GM12878 (cell line): Measurements from ENCODE around the gene DRD1. TPM values are rescaled to one million over a fixed set of nuclear protein-coding genes. Genes with fewer than 3 reads are reported as not detected.

Experiments
- ATAC-seq: fragments of 200-7000 bp; cut with Tn5 transposase; 3 replicates; pipeline ENCODE4 v1.9.1; 2020; ENCODE audit warnings: mild to moderate bottlenecking, moderate library complexity
- BruUV-seq: library from RNA; stranded (reverse); fragments of 400-500 nt; replicated peaks from 2 replicates; lab custom pipeline; 2021; lab: Mats Ljungman, UMichigan
- CTCF ChIA-PET: fragments of 300-600 bp; sonication (Branson Sonifier 250); formaldehyde crosslinking; extraction: SDS; loops from one replicate; lab custom pipeline; 2021; ENCODE audit warnings: inconsistent platforms; lab: Yijun Ruan, JAX
- POLR2A ChIA-PET: fragments of 350-600 bp; formaldehyde crosslinking; extraction: SDS; loops from one replicate; lab custom pipeline; 2021; ENCODE audit warnings: inconsistent platforms; lab: Charles Lee
- RAD21 ChIA-PET: fragments of 300-600 bp; sonication (Branson Sonifier 250); formaldehyde crosslinking; loops from one replicate; lab custom pipeline; 2023; ENCODE audit warnings: antibody characterized with exemption; ENCODE audit not compliant: unreplicated experiment; lab: Charles Lee
- SMC1A ChIA-PET: fragments of 300-600 bp; sonication (Branson Sonifier 250); formaldehyde crosslinking; loops from one replicate; lab custom pipeline; 2023; ENCODE audit not compliant: unreplicated experiment, uncharacterized antibody; lab: Charles Lee
- DNase-seq: peaks from one replicate; pipeline ENCODE4 v3.0.0-alpha.2; 2011; ENCODE audit warnings: low read depth, low spot score
- FAIRE-seq: peaks from 3 replicates; lab custom pipeline; 2011; peaks lifted over from hg19 to GRCh38; lab: Jason Lieb, UNC
- H2AFZ ChIP-seq: 2 replicates; pipeline ENCODE4 v1.6.0; 2011; ENCODE audit warnings: low read depth, low read length, control low read depth; ENCODE audit not compliant: control insufficient read depth
- H3K27ac ChIP-seq: 2 replicates; pipeline ENCODE4 v1.5.1; 2011; ENCODE audit warnings: control low read depth; ENCODE audit not compliant: control insufficient read depth, insufficient read depth
- H3K27me3 ChIP-seq, 2 experiments: replicated peaks in 1 of 2; 2 replicates each; pipeline versions ENCODE4 v1.6.0 to v1.6.1; 2011; ENCODE audit warnings: low read length in 1 of 2; ENCODE audit not compliant: control insufficient read depth in 2 of 2, insufficient read depth in 2 of 2
- H3K36me3 ChIP-seq, 2 experiments: 2 replicates each; pipeline ENCODE4 v1.5.1; 2011; ENCODE audit warnings: low read length in 1 of 2; ENCODE audit not compliant: control insufficient read depth in 2 of 2, insufficient read depth in 2 of 2
- H3K4me1 ChIP-seq: 2 replicates; pipeline ENCODE4 v1.6.1; 2011; ENCODE audit warnings: mild to moderate bottlenecking, low read length, moderate library complexity, mixed read lengths; ENCODE audit not compliant: control insufficient read depth, insufficient read depth
- H3K4me2 ChIP-seq: 2 replicates; pipeline ENCODE4 v1.6.0; 2011; ENCODE audit warnings: control low read depth; ENCODE audit not compliant: control insufficient read depth, insufficient read depth
- H3K4me3 ChIP-seq: fragments of 200-600 bp; sonication (generic); 2 replicates; pipeline ENCODE4 v1.5.1; 2016
- H3K79me2 ChIP-seq: 2 replicates; pipeline ENCODE4 v1.6.0; 2011; ENCODE audit warnings: low read length; ENCODE audit not compliant: control insufficient read depth, insufficient read depth
- H3K9ac ChIP-seq: 2 replicates; pipeline ENCODE4 v1.8.0; 2011; ENCODE audit warnings: low read length, control low read depth, mixed read lengths; ENCODE audit not compliant: control insufficient read depth, insufficient read depth
- H3K9me3 ChIP-seq: replicated peaks from 3 replicates; pipeline ENCODE4 v1.5.1; 2011; ENCODE audit warnings: mild to moderate bottlenecking, low read length; ENCODE audit not compliant: control insufficient read depth, insufficient read depth
- H4K20me1 ChIP-seq: 2 replicates; pipeline ENCODE4 v1.6.0; 2011; ENCODE audit not compliant: control insufficient read depth, insufficient read depth
- BHLHE40 ChIP-seq, 2 experiments: fragments of 450-650 bp in 1 of 2; IDR thresholded peaks; 2 replicates each; pipeline ENCODE4 v1.6.1; 2011 to 2017; ENCODE audit warnings: low read depth in 2 of 2, borderline replicate concordance in 1 of 2, improper control_type of control experiment in 1 of 2, low read length in 1 of 2, mild to moderate bottlenecking in 1 of 2
- ELK1 ChIP-seq: IDR thresholded peaks from 2 replicates; pipeline ENCODE4 v1.6.1; 2012; ENCODE audit warnings: low read depth, low read length, improper control_type of control experiment
- HDGF ChIP-seq: fragments of 450-650 bp; IDR thresholded peaks from 2 replicates; pipeline ENCODE4 v1.6.1; 2016; ENCODE audit warnings: antibody characterized with exemption
- IRF3 ChIP-seq: fragments of 450-650 bp; IDR thresholded peaks from 2 replicates; pipeline ENCODE4 v1.6.1; 2014; ENCODE audit warnings: mild to moderate bottlenecking
- MYB ChIP-seq: fragments of 150-350 bp; IDR thresholded peaks from 2 replicates; pipeline ENCODE4 v1.6.1; 2014; ENCODE audit warnings: mild to moderate bottlenecking, low read depth, low read length, borderline replicate concordance
- MYC ChIP-seq: IDR thresholded peaks from 2 replicates; pipeline ENCODE4 v1.6.1; 2011; ENCODE audit warnings: mild to moderate bottlenecking, low read length, moderate library complexity, inconsistent platforms; ENCODE audit not compliant: insufficient read depth, insufficient replicate concordance, insufficient read length, severe bottlenecking
- NFYA ChIP-seq: IDR thresholded peaks from 2 replicates; pipeline ENCODE4 v1.6.1; 2011; ENCODE audit warnings: low read depth, mild to moderate bottlenecking, low read length, improper control_type of control experiment, borderline replicate concordance
- NKRF ChIP-seq: fragments of 450-650 bp; conservative IDR thresholded peaks from 2 replicates; pipeline ENCODE4 v1.6.1; 2017; ENCODE audit warnings: mild to moderate bottlenecking, moderate library complexity
- SUPT20H ChIP-seq: IDR thresholded peaks from 2 replicates; pipeline ENCODE4 v1.6.1; 2011; ENCODE audit warnings: low read depth, mild to moderate bottlenecking, low read length, moderate library complexity, borderline replicate concordance; ENCODE audit not compliant: control insufficient read depth
- USF2 ChIP-seq: IDR thresholded peaks from 2 replicates; pipeline ENCODE4 v1.6.1; 2011; ENCODE audit warnings: low read depth, low read length, improper control_type of control experiment, borderline replicate concordance
- ZBED1 ChIP-seq: IDR thresholded peaks from 2 replicates; pipeline ENCODE4 v1.6.1; 2016; ENCODE audit warnings: borderline replicate concordance
- ZBTB40 ChIP-seq: fragments of 450-650 bp; IDR thresholded peaks from 2 replicates; pipeline ENCODE4 v1.6.1; 2016; ENCODE audit warnings: mild to moderate bottlenecking, moderate library complexity, borderline replicate concordance
- ZNF384 ChIP-seq: IDR thresholded peaks from 2 replicates; pipeline ENCODE4 v1.6.1; 2012; ENCODE audit warnings: low read depth, mild to moderate bottlenecking, low read length, improper control_type of control experiment, borderline replicate concordance
- WGBS: methylation state at CpG from one replicate; pipeline ENCODE4 v1.1.6; 2016; ENCODE audit warnings: low lambda C conversion rate; ENCODE audit not compliant: insufficient replicate concordance, insufficient coverage; ENCODE audit errors: missing lambda C conversion rate; 5-methylcytosine and 5-hydroxymethylcytosine counted together
- in situ Hi-C: fragments of 300-500 bp; cut with MboI; formaldehyde crosslinking; loops from 9 replicates; pipeline ENCODE4 v1.14.3; 2018; ENCODE audit warnings: mixed read lengths
- intact Hi-C: fragments of 100-400 bp; cut with micrococcal nuclease; formaldehyde crosslinking; loops from one replicate; pipeline ENCODE4 v1.14.2; 2022; ENCODE audit not compliant: unreplicated experiment
- polyA plus RNA-seq, 11 experiments: library from polyadenylated mRNA; depleted of rRNA in 4 of 11; unstranded in 6 of 11; stranded (reverse) in 5 of 11; fragments of >200 nt; fragmentation: Nextera tagmentation in 4 of 11; fragmentation: Illumina TruSeq in 1 of 11; extraction: Ambion mirVana in 4 of 11; extraction: Trizol in 1 of 11; gene quantifications; 1 replicate in 1 of 11; 2 replicates in 10 of 11; pipeline versions ENCODE4 v1.2.1 to v1.2.3, GENCODE V29; 2011 to 2016; ENCODE audit warnings: inconsistent platforms in 2 of 11, missing spikeins in 2 of 11, low read depth in 1 of 11
- total RNA-seq, 4 experiments: library from RNA; depleted of rRNA in 3 of 4; stranded (reverse); fragments of >200 nt in 3 of 4; fragmentation: Illumina TruSeq in 1 of 4; extraction: Trizol in 1 of 4; gene quantifications; 2 replicates each; pipeline versions ENCODE4 v1.2.1 to v1.2.3, GENCODE V29; 2013 to 2021

Gene DRD1
- total and polyA plus RNA-seq, 10 of the 15 experiments (the other 5 are each of a cell fraction or from before 2014, with no cell fraction given) = not detected

GRCh38 chr5:175487514-175488222 lies 43.7 kb upstream of the DRD1 start:
- ChIA-PET SMC1A (interaction anchor here (0.7 to 1.6 kb wide), 2 partner anchors 30 to 357 kb away, joined by 3 to 4 read pairs; no protein-coding TSS in a partner anchor), RAD21 (no interaction called here), CTCF (no interaction called here), POLR2A (no interaction called here)
- in situ Hi-C loops = no loop called here
- H3K9me3 ChIP-seq = no peaks in the 10 kb centered on the region
- peaks cover 1 to 25% of the 10 kb centered on the region in 2 experiments for H3K36me3 ChIP-seq
- intact Hi-C loops = no loop called here
- BruUV-seq = no TSS peak
- no peak overlapping the region for H3K4me2 ChIP-seq
- no peak overlapping the region for H3K4me3 ChIP-seq
- H4K20me1 ChIP-seq = peaks cover 13% of the 10 kb centered on the region
- ATAC-seq = no peak
- no peak overlapping the region for H3K27ac ChIP-seq
- H3K9ac ChIP-seq = no peak overlapping the region
- FAIRE-seq = no peak
- H2AFZ ChIP-seq = no peak overlapping the region
- H3K79me2 ChIP-seq = peaks cover 70% of the 10 kb centered on the region
- DNase-seq = no peak
- H3K27me3 ChIP-seq = no peaks in the 10 kb centered on the region
- H3K4me1 ChIP-seq = no peaks in the 10 kb centered on the region
- 97% methylated on average over 11 of the region's 11 CpGs for WGBS
- no peak for TF ChIP-seq IRF3
- TF ChIP-seq USF2 = no peak
- TF ChIP-seq ZBED1 = no peak
- no peak for TF ChIP-seq MYB
- no peak for TF ChIP-seq ZNF384
- no peak for TF ChIP-seq ELK1
- TF ChIP-seq NFYA = no peak
- TF ChIP-seq MYC = no peak
- no peak for TF ChIP-seq NKRF
- TF ChIP-seq ZBTB40 = no peak
- TF ChIP-seq SUPT20H = no peak
- TF ChIP-seq HDGF = no peak
- no peak for TF ChIP-seq BHLHE40 (IDR thresholded peaks at IDR 0.05; ENCODE audit: borderline replicate concordance in 1 of 2, low read depth in 2 of 2, low read length in 1 of 2)
